H9 (cell line): ENCODE data around the gene BORCS6. TPM values are rescaled to one million over a fixed set of nuclear protein-coding genes. Genes with fewer than 3 reads are reported as not detected.
A peak's percentile ranks its signal among the peaks of the same experiment; 100 is the strongest.

Source experiments
- DNase-seq: peaks from one replicate; pipeline ENCODE4 v3.0.0-alpha.2; 2017
- H2AFZ ChIP-seq: one replicate; pipeline ENCODE4 v1.6.1; 2013; ENCODE audit warnings: mild to moderate bottlenecking, low read length, control low read depth, moderate library complexity
- H2AK5ac ChIP-seq: 2 replicates; pipeline ENCODE4 v1.6.1; 2013; ENCODE audit warnings: low read length, control low read depth, mixed read lengths; ENCODE audit not compliant: insufficient read length
- H2BK120ac ChIP-seq: one replicate; pipeline ENCODE4 v1.6.1; 2013; ENCODE audit warnings: low read depth, mild to moderate bottlenecking, low read length, control low read depth, inconsistent platforms; ENCODE audit not compliant: poor library complexity, severe bottlenecking
- H2BK12ac ChIP-seq: 2 replicates; pipeline ENCODE4 v1.6.1; 2013; ENCODE audit warnings: low read length, control low read depth, mixed read lengths, low read depth; ENCODE audit not compliant: insufficient read length
- H2BK15ac ChIP-seq: 2 replicates; pipeline ENCODE4 v1.6.1; 2013; ENCODE audit warnings: low read depth, low read length, control low read depth
- H2BK20ac ChIP-seq: one replicate; pipeline ENCODE4 v1.6.1; 2013; ENCODE audit warnings: low read depth, mild to moderate bottlenecking, low read length, control low read depth, inconsistent platforms; ENCODE audit not compliant: poor library complexity, severe bottlenecking
- H2BK5ac ChIP-seq: 2 replicates; pipeline ENCODE4 v1.6.1; 2013; ENCODE audit warnings: low read length, control low read depth, mixed read lengths; ENCODE audit not compliant: insufficient read length
- H3K14ac ChIP-seq: 2 replicates; pipeline ENCODE4 v1.6.1; 2013; ENCODE audit warnings: low read length, control low read depth; ENCODE audit not compliant: insufficient read depth
- H3K18ac ChIP-seq: 2 replicates; pipeline ENCODE4 v1.6.1; 2013; ENCODE audit warnings: low read depth, mild to moderate bottlenecking, mixed read lengths, low read length, control low read depth; ENCODE audit not compliant: insufficient read length
- H3K23ac ChIP-seq: 2 replicates; pipeline ENCODE4 v1.6.1; 2013; ENCODE audit warnings: low read length, control low read depth, mixed read lengths, low read depth; ENCODE audit not compliant: insufficient read length
- H3K23me2 ChIP-seq: 2 replicates; pipeline ENCODE4 v1.6.1; 2013; ENCODE audit warnings: low read depth, mild to moderate bottlenecking, mixed read lengths, low read length, control low read depth; ENCODE audit not compliant: insufficient read length, poor library complexity, severe bottlenecking
- H3K27ac ChIP-seq: 2 replicates; pipeline ENCODE4 v1.5.1; 2013; ENCODE audit warnings: low read length, control low read depth, mixed read lengths, low read depth; ENCODE audit not compliant: insufficient read length
- H3K27me3 ChIP-seq: 2 replicates; pipeline ENCODE4 v1.6.1; 2013; ENCODE audit warnings: low read length, control low read depth, inconsistent platforms; ENCODE audit not compliant: insufficient read depth
- H3K4ac ChIP-seq: 2 replicates; pipeline ENCODE4 v1.6.1; 2013; ENCODE audit warnings: low read depth, mild to moderate bottlenecking, control low read depth, inconsistent platforms, low read length, moderate library complexity
- H3K4me1 ChIP-seq: 2 replicates; pipeline ENCODE4 v1.6.1; 2013; ENCODE audit warnings: low read length, control low read depth, inconsistent platforms; ENCODE audit not compliant: insufficient read depth
- H3K4me2 ChIP-seq: 2 replicates; pipeline ENCODE4 v1.6.1; 2013; ENCODE audit warnings: low read length, control low read depth, mixed read lengths; ENCODE audit not compliant: insufficient read length, insufficient read depth
- H3K56ac ChIP-seq: 2 replicates; pipeline ENCODE4 v1.6.1; 2013; ENCODE audit warnings: low read depth, mild to moderate bottlenecking, mixed read lengths, low read length, control low read depth; ENCODE audit not compliant: insufficient read length
- H3K79me1 ChIP-seq: 2 replicates; pipeline ENCODE4 v1.6.1; 2013; ENCODE audit warnings: low read depth, mild to moderate bottlenecking, moderate library complexity, low read length, control low read depth, inconsistent platforms; ENCODE audit not compliant: insufficient read depth, poor library complexity, severe bottlenecking
- H3K79me2 ChIP-seq: 2 replicates; pipeline ENCODE4 v1.6.1; 2013; ENCODE audit warnings: low read length, control low read depth, inconsistent platforms; ENCODE audit not compliant: insufficient read depth
- H3K9ac ChIP-seq: 2 replicates; pipeline ENCODE4 v1.6.1; 2013; ENCODE audit warnings: low read length, control low read depth, mixed read lengths; ENCODE audit not compliant: insufficient read length; ENCODE audit errors: extremely low read depth
- H3K9me3 ChIP-seq: one replicate; pipeline ENCODE4 v1.6.1; 2013; ENCODE audit warnings: low read depth, low read length, inconsistent platforms; ENCODE audit not compliant: control insufficient read depth
- H3T11ph ChIP-seq: one replicate; pipeline ENCODE4 v1.6.1; 2013; ENCODE audit warnings: mild to moderate bottlenecking, low read length, control low read depth, inconsistent platforms
- H4K20me1 ChIP-seq: one replicate; pipeline ENCODE4 v1.6.1; 2013; ENCODE audit not compliant: control insufficient read depth, insufficient read length, insufficient read depth
- H4K5ac ChIP-seq: 2 replicates; pipeline ENCODE4 v1.6.1; 2013; ENCODE audit warnings: low read depth, mild to moderate bottlenecking, mixed read lengths, low read length, control low read depth; ENCODE audit not compliant: insufficient read length
- H4K8ac ChIP-seq: replicated peaks from 2 replicates; pipeline ENCODE4 v1.6.1; 2013; ENCODE audit warnings: low read length, control low read depth, mixed read lengths, low read depth; ENCODE audit not compliant: insufficient read length
- H4K91ac ChIP-seq: 2 replicates; pipeline ENCODE4 v1.6.1; 2013; ENCODE audit warnings: low read depth, mild to moderate bottlenecking, moderate library complexity, mixed read lengths, low read length, control low read depth; ENCODE audit not compliant: insufficient read length
- H3K27ac Mint-ChIP-seq, 3 experiments: 2 replicates in 2 of 3; 3 replicates in 1 of 3; pipeline ENCODE4 v1.8.0; 2020 to 2021; ENCODE audit warnings: mixed read lengths in 3 of 3, mild to moderate bottlenecking in 1 of 3, moderate library complexity in 1 of 3
- H3K27me3 Mint-ChIP-seq: 2 replicates; pipeline ENCODE4 v1.8.0; 2021; ENCODE audit warnings: low read depth, mild to moderate bottlenecking, moderate library complexity, mixed read lengths
- H3K36me3 Mint-ChIP-seq, 3 experiments: 2 replicates in 2 of 3; 3 replicates in 1 of 3; pipeline ENCODE4 v1.8.0; 2020 to 2021; ENCODE audit warnings: low read depth in 3 of 3, mixed read lengths in 3 of 3; ENCODE audit not compliant: insufficient read depth in 1 of 3
- H3K4me1 Mint-ChIP-seq, 2 experiments: 2 replicates each; pipeline ENCODE4 v1.8.0; 2020; ENCODE audit warnings: mixed read lengths in 2 of 2
- H3K4me3 Mint-ChIP-seq, 2 experiments: 2 replicates in 1 of 2; 3 replicates in 1 of 2; pipeline ENCODE4 v1.8.0; 2020 to 2021; ENCODE audit warnings: mild to moderate bottlenecking in 2 of 2, mixed read lengths in 2 of 2, moderate library complexity in 1 of 2
- H3K9me3 Mint-ChIP-seq, 2 experiments: 2 replicates in 1 of 2; 3 replicates in 1 of 2; pipeline ENCODE4 v1.8.0; 2020; ENCODE audit warnings: mild to moderate bottlenecking in 2 of 2, mixed read lengths in 2 of 2, moderate library complexity in 1 of 2
- CTCF ChIP-seq: fragments of 200-600 bp; sonication (generic); conservative IDR thresholded peaks from 3 replicates; pipeline ENCODE4 v1.8.0; 2021; ENCODE audit warnings: antibody characterized with exemption, mild to moderate bottlenecking
- whole genome bisulfite sequencing: extraction: QIAGEN DNeasy Blood & Tissue Kit; methylation state at CpG from one replicate; pipeline ENCODE4 v1.1.7; 2013; ENCODE audit warnings: missing lambda C conversion rate, low lambda C conversion rate, mixed read lengths; ENCODE audit not compliant: insufficient read length; ENCODE audit errors: extremely low coverage; 5-methylcytosine and 5-hydroxymethylcytosine counted together
- total RNA-seq: library from RNA; stranded (reverse); gene quantifications from 2 replicates; pipeline ENCODE4 v1.2.1, GENCODE V29; 2021

BORCS6 gene
- total RNA-seq, 1 experiment from 2014 or later, result 3.1 TPM

- no peak overlapping the region for H3K9ac ChIP-seq
- H3K79me1 ChIP-seq, result no peaks in the 10 kb centered on the region
- peak overlapping the region in 1 of 3 experiments; percentile 79; a peak in 2 of 7 replicates for H3K27ac Mint-ChIP-seq
- H3K23ac ChIP-seq, result no peak overlapping the region
- H3K27ac ChIP-seq, result no peak overlapping the region
- H3K27me3 ChIP-seq, result no peaks in the 10 kb centered on the region
- no peak overlapping the region for H2BK5ac ChIP-seq
- no peak overlapping the region for H3K18ac ChIP-seq
- H2AK5ac ChIP-seq, result no peak overlapping the region
- no peak for DNase-seq
- H3T11ph ChIP-seq, result no peak overlapping the region
- TF ChIP-seq CTCF, result no peak
- H3K4me3 Mint-ChIP-seq, result peak overlapping the region; percentile 34 to 72; a peak in 3 of 5 replicates
- no peak overlapping the region for H2BK12ac ChIP-seq
- no peak overlapping the region for H2BK20ac ChIP-seq
- H3K79me2 ChIP-seq, result no peaks in the 10 kb centered on the region
- H2BK15ac ChIP-seq, result no peak overlapping the region
- peaks cover 14 to 17% of the 10 kb centered on the region in 2 experiments; a peak in 4 of 5 replicates for H3K9me3 Mint-ChIP-seq
- peaks cover 19 to 36% (median 25%) of the 10 kb centered on the region in 3 experiments; a peak in 6 of 7 replicates for H3K36me3 Mint-ChIP-seq
- H3K23me2 ChIP-seq, result peaks cover 10% of the 10 kb centered on the region
- H3K4me1 ChIP-seq, result no peaks in the 10 kb centered on the region
- no peak overlapping the region for H3K4me2 ChIP-seq
- no peak overlapping the region for H4K5ac ChIP-seq
- peaks cover 14 to 24% of the 10 kb centered on the region in 2 experiments for H3K4me1 Mint-ChIP-seq
- H4K20me1 ChIP-seq, result no peaks in the 10 kb centered on the region
- no CpG with 5 or more reads among the region's 26 CpGs for WGBS
- H3K56ac ChIP-seq, result no peak overlapping the region
- H4K91ac ChIP-seq, result no peak overlapping the region
- no peak overlapping the region for H3K14ac ChIP-seq
- no peaks in the 10 kb centered on the region for H3K9me3 ChIP-seq
- H3K27me3 Mint-ChIP-seq, result peaks cover 25% of the 10 kb centered on the region
- no peak overlapping the region for H2AFZ ChIP-seq
- H2BK120ac ChIP-seq, result no peak overlapping the region
- no peak overlapping the region for H3K4ac ChIP-seq
- no peak overlapping the region for H4K8ac ChIP-seq
These were observed 35.2 kb upstream of the BORCS6 start for GRCh38 chr17:8224891-8225812.
